DND-41 (cell line): ENCODE data around the gene MOGAT1.

ENCODE experiments used
- CTCF ChIP-seq: IDR thresholded peaks from 2 replicates; pipeline ENCODE4 v1.5.1; 2012; ENCODE audit warnings: borderline replicate concordance, low read length, moderate library complexity, mild to moderate bottlenecking; ENCODE audit not compliant: poor library complexity, severe bottlenecking; ENCODE audit errors: extremely low read depth
- EZH2 ChIP-seq: IDR thresholded peaks from 3 replicates; pipeline ENCODE4 v1.6.1; 2012; ENCODE audit warnings: borderline replicate concordance, low read depth, mild to moderate bottlenecking, moderate library complexity, low read length, inconsistent platforms; ENCODE audit not compliant: severe bottlenecking

GRCh38 chr2:222707689-222708273 lies 36.3 kb downstream of the MOGAT1 start:
- TF ChIP-seq CTCF: no peak
- TF ChIP-seq EZH2: no peak
